Upper lobe of left lung (tissue), 4 donors: ENCODE measurements around the gene ACSM2A.

Source experiments
- CTCF ChIP-seq, 6 experiments: fragments of 450-650 bp in 4 of 6; fragments of 200-600 bp in 2 of 6; sonication (generic) in 2 of 6; IDR thresholded peaks; one replicate each; pipeline ENCODE4 v1.5.1; 2016 to 2019; ENCODE audit warnings: antibody characterized with exemption in 6 of 6
- POLR2A ChIP-seq, 4 donors: fragments of 450-650 bp; IDR thresholded peaks; one replicate each; pipeline ENCODE4 v1.5.1; 2016 to 2017; ENCODE audit warnings: antibody characterized with exemption in 4 of 4, mild to moderate bottlenecking in 2 of 4

GRCh38 chr16:20510323-20510722 lies 59.0 kb downstream of the ACSM2A start:
- TF ChIP-seq CTCF (IDR thresholded peaks at IDR 0.05) (no peak), POLR2A (IDR thresholded peaks at IDR 0.05) (no peak)
